OCI-LY7 (cell line): ENCODE measurements around the gene TBC1D20. TPM values are rescaled to one million over a fixed set of nuclear protein-coding genes. Genes with fewer than 3 reads are reported as not detected.
A peak's percentile ranks its signal among the peaks of the same experiment; 100 is the strongest.

Experiments
- BruUV-seq: library from RNA; stranded (reverse); fragments of 400-500 nt; replicated peaks from 2 replicates; lab custom pipeline; 2021; lab: Mats Ljungman, UMichigan
- CTCF ChIA-PET: fragments of 300-600 bp; sonication (Branson Sonifier 250); formaldehyde crosslinking; loops from one replicate; lab custom pipeline; 2022; ENCODE audit warnings: antibody characterized with exemption; ENCODE audit not compliant: unreplicated experiment; lab: Charles Lee
- POLR2A ChIA-PET: fragments of 300-600 bp; sonication (Branson Sonifier 250); formaldehyde crosslinking; loops from one replicate; lab custom pipeline; 2022; ENCODE audit warnings: antibody characterized with exemption; lab: Charles Lee
- DNase-seq: peaks from one replicate; pipeline ENCODE4 v3.0.0-alpha.2; 2015; ENCODE audit warnings: low spot score
- H2AFZ ChIP-seq: fragments of 200-600 bp; sonication (generic), shearing (Covaris generic); 2 replicates; pipeline ENCODE4 v1.6.1; 2014; ENCODE audit warnings: mild to moderate bottlenecking, antibody characterized with exemption, low read length, moderate library complexity
- H3K27ac ChIP-seq: fragments of 200-600 bp; sonication (generic); 2 replicates; pipeline ENCODE4 v1.5.1; 2014; ENCODE audit warnings: mixed run types, low read depth, mild to moderate bottlenecking, moderate library complexity, low read length, inconsistent platforms; ENCODE audit not compliant: poor library complexity, severe bottlenecking
- H3K36me3 ChIP-seq: fragments of 200-600 bp; sonication (generic); 2 replicates; pipeline ENCODE4 v1.6.1; 2014; ENCODE audit warnings: mild to moderate bottlenecking, antibody characterized with exemption, low read length, moderate library complexity, mixed read lengths; ENCODE audit not compliant: insufficient read depth
- H3K4me1 ChIP-seq: fragments of 200-600 bp; sonication (generic); 2 replicates; pipeline ENCODE4 v1.5.1; 2014; ENCODE audit warnings: mild to moderate bottlenecking, low read length; ENCODE audit not compliant: insufficient read depth, poor library complexity, severe bottlenecking
- H3K4me2 ChIP-seq: fragments of 200-600 bp; sonication (generic); 2 replicates; pipeline ENCODE4 v1.6.1; 2014; ENCODE audit warnings: mild to moderate bottlenecking, low read length
- H3K4me3 ChIP-seq: fragments of 200-600 bp; sonication (generic); 2 replicates; pipeline ENCODE4 v1.5.1; 2014; ENCODE audit warnings: mild to moderate bottlenecking, low read depth, low read length; ENCODE audit not compliant: poor library complexity, severe bottlenecking
- H3K79me2 ChIP-seq: fragments of 200-600 bp; sonication (generic); 2 replicates; pipeline ENCODE4 v1.6.1; 2016; ENCODE audit warnings: low read depth, mild to moderate bottlenecking, low read length, moderate library complexity, mixed read lengths; ENCODE audit not compliant: insufficient read depth
- H3K9me2 ChIP-seq: fragments of 200-600 bp; sonication (generic); 2 replicates; pipeline ENCODE4 v1.6.1; 2016; ENCODE audit warnings: mild to moderate bottlenecking, low read length, mixed read lengths; ENCODE audit not compliant: insufficient read depth
- H3K9me3 ChIP-seq: fragments of 200-600 bp; sonication (generic); 2 replicates; pipeline ENCODE4 v1.6.1; 2014; ENCODE audit warnings: mild to moderate bottlenecking, mixed run types, low read length, mixed read lengths
- H4K20me1 ChIP-seq: fragments of 200-600 bp; sonication (generic); 2 replicates; pipeline ENCODE4 v1.6.1; 2014; ENCODE audit warnings: mild to moderate bottlenecking, antibody characterized with exemption, low read length, moderate library complexity, mixed read lengths; ENCODE audit not compliant: insufficient read depth
- CTCF ChIP-seq: fragments of 200-600 bp; sonication (generic); conservative IDR thresholded peaks from 2 replicates; pipeline ENCODE4 v1.5.1; 2014; ENCODE audit warnings: mild to moderate bottlenecking, antibody characterized with exemption, low read length, moderate library complexity, mixed read lengths
- EZH2phosphoT487 ChIP-seq: fragments of 200-600 bp; sonication (generic); IDR thresholded peaks from 2 replicates; pipeline ENCODE4 v1.6.1; 2018; ENCODE audit warnings: low read depth, borderline replicate concordance, mild to moderate bottlenecking, mixed run types, antibody characterized with exemption, low read length, moderate library complexity, mixed read lengths
- intact Hi-C: fragments of 100-400 bp; cut with micrococcal nuclease; formaldehyde crosslinking; loops from one replicate; pipeline ENCODE4 v1.10.0; 2022; ENCODE audit not compliant: unreplicated experiment
- total RNA-seq, 2 experiments: library from RNA; depleted of rRNA in 1 of 2; stranded (reverse); fragments of >200 nt in 1 of 2; shearing (Covaris generic) in 1 of 2; gene quantifications; 2 replicates each; pipeline ENCODE4 v1.2.3, GENCODE V29; 2014 to 2022

The TBC1D20 gene
- total RNA-seq, 2 experiments from 2014 or later: 17.4 to 20.8 TPM

GRCh38 chr20:426566-426965 lies 35.8 kb downstream of the TBC1D20 start:
- peaks cover 72% of the 10 kb centered on the region for H3K36me3 ChIP-seq
- no peaks in the 10 kb centered on the region for H3K4me1 ChIP-seq
- H3K4me2 ChIP-seq: no peak overlapping the region
- H2AFZ ChIP-seq: no peak overlapping the region
- H3K9me2 ChIP-seq: no peaks in the 10 kb centered on the region
- no TSS peak for BruUV-seq
- H3K27ac ChIP-seq: no peak overlapping the region
- H3K79me2 ChIP-seq: no peaks in the 10 kb centered on the region
- H3K4me3 ChIP-seq: no peak overlapping the region
- intact Hi-C loops: no loop called here
- CTCF ChIA-PET: no interaction called here
- TF ChIP-seq EZH2phosphoT487: no peak
- no peak for TF ChIP-seq CTCF
- no peaks in the 10 kb centered on the region for H4K20me1 ChIP-seq
- POLR2A ChIA-PET: interaction anchor here (0.6 kb wide), 1 partner anchor 65 kb away, joined by 7 read pairs; no protein-coding TSS in a partner anchor
- no peak for DNase-seq
- H3K9me3 ChIP-seq: no peaks in the 10 kb centered on the region

GRCh38 chr20:421685-422250 lies 40.6 kb downstream of the TBC1D20 start:
- ChIA-PET POLR2A (interaction anchor here (0.6 to 0.7 kb wide), 2 partner anchors 19 to 809 kb away, joined by 3 read pairs; no protein-coding TSS in a partner anchor), CTCF (no interaction called here)
- Histone ChIP-seq H2AFZ (no peak overlapping the region), H4K20me1 (no peaks in the 10 kb centered on the region), H3K27ac (no peak overlapping the region), H3K79me2 (no peaks in the 10 kb centered on the region), H3K9me3 (no peaks in the 10 kb centered on the region), H3K4me3 (no peak overlapping the region), H3K4me2 (no peak overlapping the region), H3K36me3 (peaks cover 76% of the 10 kb centered on the region), H3K9me2 (no peaks in the 10 kb centered on the region), H3K4me1 (peaks cover 12% of the 10 kb centered on the region)
- DNase-seq: no peak
- no peak for TF ChIP-seq CTCF
- no TSS peak for BruUV-seq
- intact Hi-C loops: no loop called here

GRCh38 chr20:420721-421574 lies 41.4 kb downstream of the TBC1D20 start:
- no peak overlapping the region for H3K27ac ChIP-seq
- peaks cover 75% of the 10 kb centered on the region for H3K36me3 ChIP-seq
- ChIA-PET POLR2A (no interaction called here), CTCF (no interaction called here)
- peaks cover 12% of the 10 kb centered on the region for H3K4me1 ChIP-seq
- no peaks in the 10 kb centered on the region for H4K20me1 ChIP-seq
- no peak overlapping the region for H2AFZ ChIP-seq
- peak; percentile 66 for DNase-seq
- intact Hi-C loops: no loop called here
- no peaks in the 10 kb centered on the region for H3K79me2 ChIP-seq
- H3K4me2 ChIP-seq: no peak overlapping the region; the same call in 1 of the 2 replicates
- BruUV-seq: no TSS peak
- no peaks in the 10 kb centered on the region for H3K9me2 ChIP-seq
- no peak overlapping the region for H3K4me3 ChIP-seq
- no peaks in the 10 kb centered on the region for H3K9me3 ChIP-seq
- TF ChIP-seq EZH2phosphoT487 (no peak), CTCF (no peak)
